ENCODE results near the gene LCN1.
A peak's percentile ranks its signal among the peaks of the same experiment; 100 is the strongest.

The LCN1 gene

GRCh38 chr9:135499326-135500070, 21.7 kb upstream of the LCN1 start:
- Histone ChIP-seq H3K4me2 (ENCODE audit: low read length) (peak overlapping the region; percentile 51), H3K79me2 (ENCODE audit: control insufficient read depth, insufficient read depth, low read length) (peaks cover 16% of the 10 kb centered on the region), H2BK5ac (ENCODE audit: low read length) (no peak overlapping the region), H3K27me3 (ENCODE audit: insufficient read depth, low read length, poor library complexity) (no peaks in the 10 kb centered on the region), H3K18ac (ENCODE audit: low read length) (no peak overlapping the region), H3K23ac (ENCODE audit: low read length) (no peak overlapping the region), H3K27ac (ENCODE audit: low read depth, low read length) (no peak overlapping the region), H3K79me1 (ENCODE audit: low read length) (peaks cover 14% of the 10 kb centered on the region), H3K56ac (ENCODE audit: low read length) (peak overlapping the region; percentile 63), H3K4me3 (ENCODE audit: low read length) (peak overlapping the region; percentile 15), H2BK15ac (replicated peaks; ENCODE audit: low read depth) (no peak overlapping the region), H4K5ac (ENCODE audit: low read length) (no peak overlapping the region), H2AK5ac (ENCODE audit: low read length) (no peak overlapping the region), H3K36me3 (ENCODE audit: control insufficient read depth, insufficient read depth, low read length) (peaks cover 10% of the 10 kb centered on the region), H3K9ac (ENCODE audit: low read length) (peak overlapping the region; percentile 59), H2BK120ac (ENCODE audit: low read depth, low read length) (no peak overlapping the region), H4K8ac (ENCODE audit: low read depth, low read length) (no peak overlapping the region), H3K4ac (ENCODE audit: low read depth, low read length) (no peak overlapping the region), H3K4me1 (ENCODE audit: control insufficient read depth, low read depth, low read length) (no peaks in the 10 kb centered on the region)
- WGBS (ENCODE audit: extremely low coverage, insufficient coverage, low lambda C conversion rate): no CpG with 5 or more reads among the region's 58 CpGs
- peak; percentile 90 for DNase-seq

DNA sequence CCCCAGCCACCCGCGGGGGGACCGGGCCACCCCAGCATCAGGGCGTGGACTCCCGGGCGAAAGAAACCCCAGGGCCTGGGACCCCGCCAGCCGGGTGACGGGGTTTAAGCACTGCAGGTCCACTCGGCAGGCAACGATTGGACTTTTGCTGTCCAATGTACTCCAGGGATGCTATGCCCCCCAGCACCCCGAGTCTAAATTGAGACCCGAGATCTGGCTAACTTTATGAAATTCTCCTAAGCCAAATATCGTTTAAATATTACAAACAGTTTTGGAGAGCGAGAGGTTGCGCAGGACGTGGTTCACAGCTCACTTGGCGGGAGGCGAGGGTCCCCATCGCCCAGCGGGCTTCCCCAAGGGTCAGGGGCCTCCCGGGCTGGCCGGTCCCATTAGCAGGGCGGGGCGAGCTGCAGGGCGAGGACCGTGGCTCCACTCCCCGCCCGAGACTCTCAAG, 21.1 kb upstream of the LCN1 start:
- Histone ChIP-seq H3K23ac (ENCODE audit: low read length) (no peak overlapping the region), H4K5ac (ENCODE audit: low read length) (no peak overlapping the region), H3K4me1 (ENCODE audit: control insufficient read depth, low read depth, low read length) (no peaks in the 10 kb centered on the region), H3K79me1 (ENCODE audit: low read length) (peaks cover 14% of the 10 kb centered on the region), H2BK120ac (ENCODE audit: low read depth, low read length) (no peak overlapping the region), H2BK15ac (replicated peaks; ENCODE audit: low read depth) (no peak overlapping the region), H3K4me2 (ENCODE audit: low read length) (peak overlapping the region; percentile 51), H3K27ac (ENCODE audit: low read depth, low read length) (no peak overlapping the region), H2BK5ac (ENCODE audit: low read length) (no peak overlapping the region), H2AK5ac (ENCODE audit: low read length) (no peak overlapping the region), H3K79me2 (ENCODE audit: control insufficient read depth, insufficient read depth, low read length) (peaks cover 16% of the 10 kb centered on the region), H3K27me3 (ENCODE audit: insufficient read depth, low read length, poor library complexity) (no peaks in the 10 kb centered on the region), H3K18ac (ENCODE audit: low read length) (no peak overlapping the region), H3K4me3 (ENCODE audit: low read length) (peak overlapping the region; percentile 15), H3K9ac (ENCODE audit: low read length) (peak overlapping the region; percentile 52), H3K4ac (ENCODE audit: low read depth, low read length) (no peak overlapping the region), H4K8ac (ENCODE audit: low read depth, low read length) (no peak overlapping the region), H3K36me3 (ENCODE audit: control insufficient read depth, insufficient read depth, low read length) (peaks cover 10% of the 10 kb centered on the region), H3K56ac (ENCODE audit: low read length) (peak overlapping the region; percentile 49)
- no peak for DNase-seq
- no CpG with 5 or more reads among the region's 29 CpGs for WGBS (ENCODE audit: extremely low coverage, insufficient coverage, low lambda C conversion rate)

GRCh38 chr9:135500525-135501260, 20.5 kb upstream of the LCN1 start, which contains the start of gene MRPS2:
Gene MRPS2, plus strand, starts transcription at chr9:135500682. Its CDS starts 29 bp downstream, at chr9:135500711.
- Histone ChIP-seq H3K79me1 (ENCODE audit: low read length) (peaks cover 14% of the 10 kb centered on the region), H3K23ac (ENCODE audit: low read length) (peak within 1 kb of the TSS; percentile 89), H3K79me2 (ENCODE audit: control insufficient read depth, insufficient read depth, low read length) (peaks cover 16% of the 10 kb centered on the region), H4K8ac (ENCODE audit: low read depth, low read length) (peak within 1 kb of the TSS; percentile 30), H3K27ac (ENCODE audit: low read depth, low read length) (no peak within 1 kb of the TSS), H3K4me1 (ENCODE audit: control insufficient read depth, low read depth, low read length) (no peaks in the 10 kb centered on the region), H3K56ac (ENCODE audit: low read length) (peak within 1 kb of the TSS; percentile 98), H2BK15ac (replicated peaks; ENCODE audit: low read depth) (no peak within 1 kb of the TSS), H3K4me3 (ENCODE audit: low read length) (peak within 1 kb of the TSS; percentile 95), H2BK5ac (ENCODE audit: low read length) (no peak within 1 kb of the TSS), H3K9ac (ENCODE audit: low read length) (peak within 1 kb of the TSS; percentile 97), H2AK5ac (ENCODE audit: low read length) (no peak within 1 kb of the TSS), H3K4me2 (ENCODE audit: low read length) (peak within 1 kb of the TSS; percentile 80), H3K36me3 (ENCODE audit: control insufficient read depth, insufficient read depth, low read length) (peaks cover 11% of the 10 kb centered on the region), H3K27me3 (ENCODE audit: insufficient read depth, low read length, poor library complexity) (no peaks in the 10 kb centered on the region), H2BK120ac (ENCODE audit: low read depth, low read length) (no peak within 1 kb of the TSS), H3K4ac (ENCODE audit: low read depth, low read length) (peak within 1 kb of the TSS; percentile 82), H4K5ac (ENCODE audit: low read length) (no peak within 1 kb of the TSS), H3K18ac (ENCODE audit: low read length) (peak within 1 kb of the TSS; percentile 72)
- DNase-seq: peak; percentile 95
- WGBS (ENCODE audit: extremely low coverage, insufficient coverage, low lambda C conversion rate): no CpG with 5 or more reads among the region's 92 CpGs

DNA sequence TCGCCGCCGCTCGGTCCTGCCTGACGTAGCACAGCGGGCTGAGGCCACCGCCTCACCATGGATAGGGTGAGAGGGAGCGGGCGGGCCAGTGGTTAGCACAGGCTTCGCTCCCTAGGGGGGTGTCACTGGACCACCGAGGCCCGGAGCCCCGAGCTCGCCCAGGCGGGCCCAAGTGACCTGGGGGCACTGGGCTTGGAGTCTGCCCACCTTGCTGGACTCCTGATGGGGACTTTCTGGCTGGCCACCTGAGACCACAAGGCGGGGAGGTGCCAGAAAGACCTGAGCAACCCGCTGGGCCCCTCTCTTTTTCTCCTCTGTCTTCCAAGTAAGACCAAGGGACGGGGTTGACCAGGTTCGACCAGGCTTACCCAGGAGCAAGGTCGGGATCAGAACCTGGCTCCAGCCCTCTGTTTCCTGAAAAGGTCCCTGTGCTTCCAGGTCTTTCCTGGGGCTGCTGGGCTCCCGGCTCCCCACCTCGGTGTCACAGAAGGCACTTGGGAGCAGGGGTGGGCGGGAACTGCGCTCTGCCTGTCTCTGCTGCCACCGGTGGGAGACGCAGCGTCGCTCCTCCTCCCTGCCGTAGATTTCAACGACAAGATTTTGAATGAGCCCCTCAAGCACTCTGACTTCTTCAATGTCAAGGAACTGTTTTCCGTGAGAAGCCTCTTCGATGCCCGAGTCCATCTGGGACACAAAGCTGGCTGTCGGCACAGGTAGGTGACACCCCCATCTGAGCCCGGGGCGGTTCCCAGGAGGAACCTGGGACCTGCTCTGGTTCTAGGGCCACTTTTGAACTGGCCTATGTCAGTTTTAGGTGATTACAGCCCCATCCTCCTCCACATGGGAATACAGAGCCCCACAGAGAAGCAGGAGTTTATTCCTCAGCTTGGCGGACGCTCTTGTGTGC, 19.7 kb upstream of the LCN1 start:
- Histone ChIP-seq H3K9ac (ENCODE audit: low read length) (peak overlapping the region; percentile 97), H3K79me2 (ENCODE audit: control insufficient read depth, insufficient read depth, low read length) (peaks cover 16% of the 10 kb centered on the region), H2AK5ac (ENCODE audit: low read length) (no peak overlapping the region), H2BK120ac (ENCODE audit: low read depth, low read length) (no peak overlapping the region), H4K5ac (ENCODE audit: low read length) (no peak overlapping the region), H2BK5ac (ENCODE audit: low read length) (no peak overlapping the region), H3K79me1 (ENCODE audit: low read length) (peaks cover 14% of the 10 kb centered on the region), H3K4me3 (ENCODE audit: low read length) (peak overlapping the region; percentile 95), H3K4ac (ENCODE audit: low read depth, low read length) (no peak overlapping the region), H2BK15ac (replicated peaks; ENCODE audit: low read depth) (no peak overlapping the region), H3K27ac (ENCODE audit: low read depth, low read length) (no peak overlapping the region), H3K36me3 (ENCODE audit: control insufficient read depth, insufficient read depth, low read length) (peaks cover 11% of the 10 kb centered on the region), H3K56ac (ENCODE audit: low read length) (peak overlapping the region; percentile 98), H3K23ac (ENCODE audit: low read length) (peak overlapping the region; percentile 45), H3K4me2 (ENCODE audit: low read length) (peak overlapping the region; percentile 80), H3K18ac (ENCODE audit: low read length) (no peak overlapping the region), H3K4me1 (ENCODE audit: control insufficient read depth, low read depth, low read length) (no peaks in the 10 kb centered on the region), H3K27me3 (ENCODE audit: insufficient read depth, low read length, poor library complexity) (no peaks in the 10 kb centered on the region), H4K8ac (ENCODE audit: low read depth, low read length) (no peak overlapping the region)
- no CpG with 5 or more reads among the region's 38 CpGs for WGBS (ENCODE audit: extremely low coverage, insufficient coverage, low lambda C conversion rate)
- DNase-seq: peak; percentile 68

- Histone ChIP-seq H3K56ac (ENCODE audit: low read length) (no peak overlapping the region), H3K4me3 (ENCODE audit: low read length) (no peak overlapping the region), H3K27ac (ENCODE audit: low read depth, low read length) (no peak overlapping the region), H3K4me1 (ENCODE audit: control insufficient read depth, low read depth, low read length) (no peaks in the 10 kb centered on the region), H3K4me2 (ENCODE audit: low read length) (no peak overlapping the region), H3K79me1 (ENCODE audit: low read length) (peaks cover 14% of the 10 kb centered on the region), H2AK5ac (ENCODE audit: low read length) (no peak overlapping the region), H3K23ac (ENCODE audit: low read length) (no peak overlapping the region), H2BK120ac (ENCODE audit: low read depth, low read length) (no peak overlapping the region), H4K5ac (ENCODE audit: low read length) (no peak overlapping the region), H3K79me2 (ENCODE audit: control insufficient read depth, insufficient read depth, low read length) (peaks cover 16% of the 10 kb centered on the region), H3K36me3 (ENCODE audit: control insufficient read depth, insufficient read depth, low read length) (peaks cover 11% of the 10 kb centered on the region), H3K27me3 (ENCODE audit: insufficient read depth, low read length, poor library complexity) (no peaks in the 10 kb centered on the region), H2BK5ac (ENCODE audit: low read length) (no peak overlapping the region), H3K9ac (ENCODE audit: low read length) (no peak overlapping the region), H3K18ac (ENCODE audit: low read length) (no peak overlapping the region), H3K4ac (ENCODE audit: low read depth, low read length) (no peak overlapping the region), H2BK15ac (replicated peaks; ENCODE audit: low read depth) (no peak overlapping the region), H4K8ac (ENCODE audit: low read depth, low read length) (no peak overlapping the region)
- WGBS (ENCODE audit: extremely low coverage, insufficient coverage, low lambda C conversion rate): no CpG with 5 or more reads among the region's 15 CpGs
- no peak for DNase-seq
Measured at GRCh38 chr9:135502168-135502872, 18.9 kb upstream of the LCN1 start.

Data from mesendoderm (in vitro differentiated cells).